EH (cell line): Measurements from ENCODE around the gene AARS2.
"Not testable (repeated sequence)": the region's sequence is repeated elsewhere in the genome, so short reads cannot be mapped to it uniquely, and the experiment has no call there.

Experiments
- DNase-seq: peaks from one replicate; pipeline ENCODE4 v3.0.0-alpha.2; 2015; ENCODE audit warnings: low read depth

Gene AARS2

GRCh38 chr6:44329858-44330257 is 16.7 kb upstream of the AARS2 start:
- no peak for DNase-seq

- not testable (repeated sequence) for DNase-seq
Measured at GRCh38 chr6:44328203-44328602, 15.1 kb upstream of the AARS2 start.

- no peak for DNase-seq
Measured at GRCh38 chr6:44327760-44328159, 14.6 kb upstream of the AARS2 start.

GRCh38 chr6:44327096-44327495 is 13.9 kb upstream of the AARS2 start:
- DNase-seq = no peak

- no peak for DNase-seq
Measured at GRCh38 chr6:44321210-44321609, 8.1 kb upstream of the AARS2 start.

GRCh38 chr6:44317136-44317631 is 4.0 kb upstream of the AARS2 start:
- not testable (repeated sequence) for DNase-seq

- no peak for DNase-seq
Measured at GRCh38 chr6:44316481-44316880, 3.3 kb upstream of the AARS2 start.

- DNase-seq = no peak
Measured at GRCh38 chr6:44315951-44316350, 2.8 kb upstream of the AARS2 start.

GRCh38 chr6:44315516-44315915 is 2.4 kb upstream of the AARS2 start:
- DNase-seq = no peak

GRCh38 chr6:44314657-44315056 is 1.5 kb upstream of the AARS2 start:
- DNase-seq = not testable (repeated sequence)

- no peak for DNase-seq
Measured at GRCh38 chr6:44311767-44312166, 1.4 kb downstream of the AARS2 start.

- no peak for DNase-seq
Measured at GRCh38 chr6:44311304-44311703, 1.8 kb downstream of the AARS2 start.

GRCh38 chr6:44310241-44310640 is 2.9 kb downstream of the AARS2 start:
- no peak for DNase-seq

GRCh38 chr6:44309631-44310030 is 3.5 kb downstream of the AARS2 start:
- DNase-seq = no peak

- DNase-seq = peak; percentile 39
Measured at GRCh38 chr6:44309092-44309491, 4.1 kb downstream of the AARS2 start.

- DNase-seq = no peak
Measured at GRCh38 chr6:44307217-44307616, 5.9 kb downstream of the AARS2 start.

GRCh38 chr6:44306710-44307109 is 6.4 kb downstream of the AARS2 start:
- no peak for DNase-seq

GRCh38 chr6:44305200-44305725 is 7.9 kb downstream of the AARS2 start:
- DNase-seq = no peak

GRCh38 chr6:44304282-44305199 is 8.6 kb downstream of the AARS2 start:
- DNase-seq = peak; percentile 55

GRCh38 chr6:44303842-44304241 is 9.3 kb downstream of the AARS2 start:
- DNase-seq = no peak

- DNase-seq = no peak
Measured at GRCh38 chr6:44302856-44303255, 10.3 kb downstream of the AARS2 start.

GRCh38 chr6:44301782-44302564 is 11.2 kb downstream of the AARS2 start:
- no peak for DNase-seq

- no peak for DNase-seq
Measured at GRCh38 chr6:44301106-44301505, 12.0 kb downstream of the AARS2 start.
